GM19463 (cell line): ENCODE measurements around the gene BYSL.

ENCODE experiments used
- ATAC-seq: cut with Tn5 transposase; IDR thresholded peaks from one replicate; pipeline ENCODE4 v1.9.1; 2021; ENCODE audit warnings: mild to moderate bottlenecking, moderate library complexity; ENCODE audit not compliant: unreplicated experiment

The BYSL gene

DNA sequence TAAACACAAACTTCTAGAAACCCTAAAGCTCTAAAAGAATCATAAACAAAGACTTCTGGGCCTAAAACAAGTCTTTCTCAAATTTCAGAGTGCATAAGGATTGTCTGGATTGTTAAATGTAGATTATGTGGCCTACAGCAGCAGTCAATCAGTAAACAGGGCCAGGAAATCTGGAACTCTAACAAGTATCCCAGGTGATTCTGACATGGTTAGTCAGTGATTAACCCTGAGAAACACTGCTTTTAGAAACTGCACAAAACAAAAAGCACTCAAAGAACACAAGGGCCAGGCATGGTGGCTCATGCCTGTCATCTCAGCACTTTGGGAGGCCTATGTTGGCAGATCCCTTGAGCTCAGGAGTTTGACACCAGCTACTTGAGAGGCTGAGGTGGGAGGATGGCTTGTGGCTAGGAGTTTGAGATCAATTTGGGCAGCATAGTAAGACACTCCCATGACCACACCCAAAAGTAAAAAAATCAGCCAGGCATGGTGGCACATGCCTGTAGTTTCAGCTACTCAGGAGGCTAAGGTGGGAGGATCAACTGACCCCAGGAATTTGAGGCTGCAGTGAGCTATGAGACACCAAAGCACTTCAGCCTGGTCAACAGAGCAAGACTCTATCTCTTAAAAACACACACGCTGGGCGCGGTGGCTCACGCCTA lies 6.3 kb upstream of the BYSL start:
- ATAC-seq, result no peak

DNA sequence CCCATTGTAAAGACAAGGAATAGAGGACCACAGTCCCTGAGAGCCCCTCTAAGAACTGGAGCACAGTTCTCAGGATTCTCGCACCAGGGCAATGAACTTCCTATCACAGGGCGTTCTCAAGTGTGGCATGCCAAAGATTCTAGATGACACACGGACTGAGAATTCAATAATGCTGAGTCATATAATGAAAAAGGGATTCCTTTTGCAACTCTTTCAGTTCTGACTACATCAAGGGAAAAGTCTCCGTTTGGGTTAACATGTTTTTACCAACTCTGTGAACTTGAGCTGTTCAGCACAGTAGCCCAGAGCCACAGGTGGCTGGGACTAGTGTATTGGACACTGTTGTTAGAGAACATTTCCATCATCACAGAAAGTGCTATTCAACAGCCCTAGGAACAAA lies 3.8 kb upstream of the BYSL start:
- ATAC-seq, result no peak

- no peak for ATAC-seq
Measured at GRCh38 chr6:41921712-41921998, 356 bp downstream of the BYSL start.

DNA sequence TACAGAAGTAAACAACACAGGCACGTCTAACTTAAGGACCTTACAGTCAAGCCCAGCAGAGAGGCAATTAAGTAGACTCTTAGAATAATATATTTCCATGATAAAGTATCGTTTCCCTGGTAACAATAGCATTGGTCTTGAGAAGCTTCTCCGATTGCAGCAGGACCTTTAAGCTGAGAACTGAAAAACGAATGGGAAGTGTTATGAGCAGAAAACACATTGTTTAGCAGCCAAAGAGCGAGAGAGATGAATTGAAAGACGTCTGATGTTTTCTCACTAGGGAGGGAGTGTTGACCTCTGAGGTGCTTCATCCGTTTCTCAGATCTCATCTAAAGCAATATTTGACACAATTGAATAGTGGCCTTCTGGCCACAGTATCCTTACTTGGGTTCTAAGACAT lies 855 bp downstream of the BYSL start:
- ATAC-seq, result no peak

- no peak for ATAC-seq
Measured at GRCh38 chr6:41927253-41927652, 6.0 kb downstream of the BYSL start.

DNA sequence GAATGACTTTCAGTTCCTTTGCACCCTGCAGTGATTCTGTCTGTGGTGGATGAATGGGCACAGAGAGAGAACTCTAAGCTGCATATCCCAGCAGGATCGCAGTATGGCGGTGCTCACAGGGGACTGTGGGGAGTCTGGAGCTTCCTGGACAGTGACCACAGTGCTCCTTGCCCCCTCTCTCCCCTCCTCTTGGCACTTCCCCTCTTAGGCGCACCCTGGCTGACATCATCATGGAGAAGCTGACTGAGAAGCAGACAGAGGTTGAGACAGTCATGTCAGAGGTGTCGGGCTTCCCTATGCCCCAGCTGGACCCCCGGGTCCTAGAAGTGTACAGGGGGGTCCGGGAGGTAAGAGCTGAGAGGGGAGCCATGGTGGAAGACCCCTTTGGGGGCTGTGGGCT lies 8.6 kb downstream of the BYSL start:
- no peak for ATAC-seq

GRCh38 chr6:41931792-41932191 lies 10.5 kb downstream of the BYSL start:
- ATAC-seq, result no peak

DNA sequence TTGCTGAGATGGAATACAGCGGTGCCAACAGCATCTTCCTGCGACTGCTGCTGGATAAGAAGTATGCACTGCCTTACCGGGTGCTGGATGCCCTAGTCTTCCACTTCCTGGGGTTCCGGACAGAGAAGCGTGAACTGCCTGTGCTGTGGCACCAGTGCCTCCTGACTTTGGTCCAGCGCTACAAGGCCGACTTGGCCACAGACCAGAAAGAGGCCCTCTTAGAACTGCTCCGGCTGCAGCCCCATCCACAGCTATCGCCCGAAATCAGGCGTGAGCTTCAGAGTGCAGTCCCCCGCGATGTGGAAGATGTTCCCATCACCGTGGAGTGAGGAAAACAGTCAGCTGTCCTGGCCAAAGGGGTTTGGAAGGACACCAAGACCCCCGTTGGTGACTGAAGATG lies 11.1 kb downstream of the BYSL start:
- ATAC-seq, result no peak

DNA sequence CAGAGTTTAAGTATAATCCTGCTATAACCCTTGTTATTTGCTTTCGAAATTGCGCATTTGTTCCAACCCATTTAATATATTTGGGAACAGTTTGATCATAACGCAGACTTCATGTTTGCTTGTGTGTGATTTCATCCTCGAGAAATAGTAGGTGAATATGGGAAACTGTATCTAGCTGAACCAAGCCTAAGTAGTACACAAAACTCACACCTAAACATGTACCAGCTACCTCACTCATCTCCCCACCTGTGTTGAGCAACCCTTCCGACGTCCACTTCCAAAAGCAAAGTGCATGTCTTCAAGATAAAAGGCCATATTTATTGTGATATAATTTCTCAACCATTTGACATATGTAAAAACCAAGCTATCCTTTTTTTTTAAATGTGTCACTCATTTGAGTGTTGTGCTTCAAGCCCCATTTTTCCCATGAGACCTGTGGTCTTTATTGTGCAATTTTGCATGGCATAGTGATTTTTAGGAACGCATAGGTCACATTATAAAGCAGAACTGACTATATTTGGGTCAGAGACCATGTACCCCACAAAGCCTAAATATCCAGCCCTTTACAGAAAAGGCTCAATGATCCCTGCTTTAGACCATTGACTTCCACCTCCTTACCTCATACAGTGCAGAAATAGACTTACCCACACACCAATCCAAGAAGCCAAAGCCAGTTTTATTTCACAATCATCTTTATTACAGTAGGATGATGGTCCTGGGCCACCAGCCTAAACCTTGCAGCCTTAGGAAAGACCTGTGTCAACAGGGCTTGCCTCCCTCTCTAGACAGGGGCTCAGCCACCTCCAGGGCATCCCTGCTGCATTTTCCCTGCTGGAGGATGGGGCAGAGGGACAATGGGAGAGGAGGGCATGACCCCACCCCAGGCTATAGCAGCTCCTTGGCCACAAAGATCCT lies 13.2 kb downstream of the BYSL start:
- no peak for ATAC-seq

DNA sequence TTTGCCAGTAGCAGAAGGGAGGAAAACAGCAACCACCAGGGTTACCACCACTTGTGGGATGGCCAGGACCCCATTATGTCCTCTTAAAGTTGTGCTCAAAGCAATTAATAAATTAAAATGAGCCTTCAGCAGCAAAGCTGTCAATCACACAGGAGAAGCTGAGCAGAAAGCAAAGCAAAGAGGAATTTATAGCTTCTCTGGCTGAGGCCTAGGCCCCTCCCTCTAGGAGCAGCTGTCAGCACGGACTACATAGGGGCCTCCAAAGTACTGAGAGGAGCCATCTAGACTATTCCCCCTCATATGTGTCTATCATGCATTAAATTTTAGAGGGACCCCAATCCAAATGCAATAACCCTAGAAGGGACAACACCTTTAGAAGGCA lies 13.9 kb downstream of the BYSL start:
- no peak for ATAC-seq

GRCh38 chr6:41935685-41936072 lies 14.4 kb downstream of the BYSL start:
- no peak for ATAC-seq

GRCh38 chr6:41936073-41936837 lies 15.0 kb downstream of the BYSL start:
- ATAC-seq, result peak; percentile 66

DNA sequence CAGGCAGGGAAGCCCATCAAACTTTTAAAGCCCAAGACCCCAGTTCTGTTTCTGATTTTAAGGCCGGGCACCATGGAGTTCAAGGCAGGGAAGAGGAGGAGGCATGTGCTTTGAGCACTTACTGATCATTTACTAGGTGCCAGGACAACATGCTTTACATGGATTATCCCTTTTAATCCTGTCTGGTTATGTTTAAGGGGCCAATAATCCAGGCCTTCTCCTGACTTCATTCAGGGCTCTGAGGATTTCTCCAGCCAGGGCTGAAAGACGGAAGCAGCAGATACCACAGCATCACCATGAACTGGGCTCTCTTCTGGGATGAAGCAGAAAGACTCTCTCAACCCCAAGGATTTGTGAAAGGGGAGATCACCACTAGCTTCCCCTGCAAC lies 16.2 kb downstream of the BYSL start:
- no peak for ATAC-seq

DNA sequence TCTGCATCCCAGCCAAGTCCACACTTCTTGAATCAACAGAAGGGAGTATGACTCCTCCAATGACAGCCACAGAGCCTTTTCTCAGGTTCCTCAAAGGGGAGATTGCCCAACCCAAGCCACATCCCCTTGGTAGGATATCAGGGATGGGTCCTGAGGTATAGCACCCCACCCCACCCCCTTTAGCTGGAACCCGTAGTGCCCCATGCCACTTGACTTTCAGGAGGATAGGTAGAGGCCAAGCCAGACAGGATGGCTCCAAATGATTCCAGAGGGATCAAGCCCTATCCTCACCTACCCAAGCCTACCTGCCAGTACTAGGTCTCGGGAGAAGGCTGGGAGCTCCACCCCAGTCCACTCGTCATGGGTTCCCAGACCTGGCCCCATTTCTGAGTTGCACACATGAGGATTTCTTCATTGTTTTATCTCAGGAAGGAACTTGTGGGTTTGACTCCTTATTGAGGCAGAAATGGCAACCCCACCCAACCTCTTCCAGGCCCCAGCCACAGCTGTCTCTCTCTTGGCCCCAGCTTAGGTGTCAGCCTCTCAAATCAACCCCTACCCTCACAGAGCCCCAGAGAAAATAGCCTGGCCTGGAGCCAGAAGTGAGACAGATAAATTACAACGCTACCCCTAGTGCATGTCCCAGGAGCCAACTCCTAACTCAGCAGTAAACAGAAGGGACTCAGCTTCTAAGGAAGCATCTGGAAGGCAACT lies 16.7 kb downstream of the BYSL start:
- ATAC-seq, result no peak

DNA sequence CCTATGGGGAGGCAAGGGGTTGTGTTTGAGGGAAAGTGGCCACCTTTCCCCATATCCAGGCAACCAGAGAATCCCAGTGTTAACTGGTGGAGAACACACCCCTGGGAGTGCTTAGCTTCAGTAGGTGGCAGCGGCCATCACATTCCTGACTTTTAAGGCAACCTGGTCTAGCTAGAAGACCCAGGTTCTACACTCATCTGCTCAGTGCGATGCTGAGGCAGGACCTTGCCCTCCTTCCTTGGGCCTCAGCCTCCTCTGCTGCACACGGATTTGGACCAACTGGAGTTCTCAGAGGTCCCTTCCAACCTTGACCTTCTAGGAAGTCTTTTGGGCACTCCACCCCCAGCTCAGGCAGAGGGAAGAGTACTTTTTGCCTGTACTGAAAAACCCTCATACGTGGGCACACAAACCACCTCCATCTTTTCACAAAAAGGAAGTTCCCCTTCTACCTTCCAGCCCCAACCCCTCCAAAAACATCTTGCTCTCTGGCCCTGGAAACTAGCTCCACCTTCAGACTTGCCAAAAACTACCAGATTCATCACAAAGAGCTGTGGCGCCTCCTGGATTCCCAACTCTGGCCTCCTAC lies 17.4 kb downstream of the BYSL start:
- ATAC-seq, result no peak

DNA sequence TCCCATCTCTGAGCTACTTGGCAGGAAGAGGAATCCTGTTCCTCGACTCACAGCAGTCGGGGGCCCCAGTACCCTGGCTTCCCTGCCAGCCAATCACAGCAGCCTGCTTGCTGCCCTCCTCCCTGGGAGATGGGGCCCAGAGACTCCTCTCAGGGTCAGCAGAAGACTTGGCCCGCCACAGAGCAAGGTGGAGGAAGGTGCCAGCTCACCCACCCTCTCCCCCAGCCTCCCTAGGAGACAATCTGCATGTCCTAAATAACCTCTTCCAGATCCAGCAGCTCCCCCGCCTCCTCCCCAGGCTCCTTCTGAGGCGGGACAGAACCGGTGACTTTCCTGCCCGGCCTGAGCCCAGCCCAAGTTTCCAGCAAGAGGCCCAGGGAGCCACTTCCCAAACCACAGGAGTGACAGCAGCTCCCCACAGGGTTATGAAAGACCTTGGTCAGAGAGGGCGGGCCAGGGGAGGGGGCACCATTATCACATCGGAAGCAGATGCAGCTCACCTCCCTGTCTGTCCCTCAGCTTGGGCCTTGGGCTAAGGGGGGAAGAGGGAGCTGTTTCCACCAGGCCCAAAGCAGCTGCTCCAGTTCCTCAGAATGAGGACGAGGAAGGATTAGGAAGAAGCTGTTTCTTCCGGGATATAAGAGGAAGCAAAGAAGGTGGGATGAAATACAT lies 18.0 kb downstream of the BYSL start:
- ATAC-seq, result no peak

DNA sequence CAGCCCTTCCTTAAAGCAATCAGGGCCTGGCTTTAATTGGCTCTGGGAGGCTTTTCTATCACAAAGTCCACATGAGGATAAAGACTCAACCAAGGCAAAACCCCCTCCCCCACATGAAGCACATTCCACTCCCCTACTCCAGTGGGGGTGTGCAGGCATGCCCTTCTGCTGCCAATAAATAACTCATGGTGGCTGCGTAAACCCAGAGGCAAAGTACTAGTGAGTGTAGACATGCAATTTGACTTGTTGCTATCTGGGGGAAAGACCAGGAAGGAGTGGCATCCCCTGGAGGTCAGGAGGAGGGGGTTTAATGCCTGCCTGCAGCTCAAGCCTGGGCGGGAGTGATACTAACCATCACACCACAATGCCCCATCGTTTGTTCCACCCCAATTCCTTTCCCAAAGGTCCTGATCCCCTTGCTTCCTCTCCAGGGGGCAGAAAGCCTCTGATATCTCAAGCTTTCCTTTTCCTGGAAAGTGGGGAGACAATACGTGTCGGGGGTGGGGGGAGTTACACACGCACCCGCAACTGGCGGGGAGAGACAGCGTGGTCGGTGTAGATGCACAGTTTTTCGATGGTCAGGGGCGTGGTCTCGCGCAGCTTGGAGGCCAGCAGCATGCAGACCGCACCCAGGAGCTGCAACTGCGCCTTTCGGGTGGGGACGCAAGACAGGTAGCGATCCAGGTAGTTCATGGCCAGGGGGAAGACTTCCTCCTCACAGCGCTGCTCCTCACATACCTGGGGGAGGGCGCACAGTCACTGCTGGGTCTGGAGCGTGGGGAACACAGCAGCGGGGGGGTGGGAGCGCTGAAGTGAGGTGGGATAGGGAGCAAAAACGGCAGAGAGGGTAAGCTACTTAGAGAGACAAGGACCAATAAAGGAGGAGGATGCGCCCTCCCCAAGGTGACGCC lies 18.8 kb downstream of the BYSL start:
- no peak for ATAC-seq

DNA sequence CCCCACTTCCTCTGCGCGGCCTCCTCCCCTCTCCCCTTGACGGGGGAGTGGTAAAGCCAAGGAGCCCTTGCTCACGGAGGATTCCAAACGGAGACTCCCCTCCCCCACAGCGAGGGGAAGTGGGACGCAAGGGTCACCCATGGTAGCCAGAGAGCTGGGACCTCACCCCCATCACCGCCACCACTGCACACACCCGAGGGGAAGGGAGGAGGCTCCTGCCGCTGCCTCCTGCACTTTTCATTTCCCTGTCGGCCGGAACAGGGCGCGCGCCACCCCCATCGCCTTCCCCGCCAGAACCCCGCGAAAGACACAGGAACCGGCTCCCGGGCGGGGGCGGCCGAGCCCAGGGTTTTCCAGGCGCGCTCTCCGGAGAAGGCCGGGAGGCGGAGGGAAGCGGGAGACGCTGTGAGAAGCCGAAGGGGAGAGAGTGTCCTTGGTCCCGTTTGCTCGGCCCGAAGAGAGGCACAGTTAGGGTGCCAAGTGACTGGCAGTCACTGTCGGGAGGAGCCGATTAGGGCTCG lies 19.5 kb downstream of the BYSL start:
- no peak for ATAC-seq
